NT2/D1 (cell line): ENCODE measurements around the gene NECTIN1.

Source experiments
- SUZ12 ChIP-seq: IDR thresholded peaks from 2 replicates; pipeline ENCODE4 v1.6.1; 2011; ENCODE audit not compliant: insufficient read length, insufficient read depth; ENCODE audit errors: extremely low read depth
- YY1 ChIP-seq: IDR thresholded peaks from 2 replicates; pipeline ENCODE4 v1.6.1; 2011; ENCODE audit not compliant: insufficient read length, insufficient read depth

GRCh38 chr11:119763071-119763728 is 34.2 kb upstream of the NECTIN1 start:
- TF ChIP-seq SUZ12 (no peak), YY1 (no peak)
